ENCODE results near the gene CBR1.
"Not testable (repeated sequence)": the region's sequence is repeated elsewhere in the genome, so short reads cannot be mapped to it uniquely, and the experiment has no call there.

The CBR1 gene

GRCh38 chr21:36082237-36082664 lies 12.4 kb downstream of the CBR1 start:
- no peak for DNase-seq

DNA sequence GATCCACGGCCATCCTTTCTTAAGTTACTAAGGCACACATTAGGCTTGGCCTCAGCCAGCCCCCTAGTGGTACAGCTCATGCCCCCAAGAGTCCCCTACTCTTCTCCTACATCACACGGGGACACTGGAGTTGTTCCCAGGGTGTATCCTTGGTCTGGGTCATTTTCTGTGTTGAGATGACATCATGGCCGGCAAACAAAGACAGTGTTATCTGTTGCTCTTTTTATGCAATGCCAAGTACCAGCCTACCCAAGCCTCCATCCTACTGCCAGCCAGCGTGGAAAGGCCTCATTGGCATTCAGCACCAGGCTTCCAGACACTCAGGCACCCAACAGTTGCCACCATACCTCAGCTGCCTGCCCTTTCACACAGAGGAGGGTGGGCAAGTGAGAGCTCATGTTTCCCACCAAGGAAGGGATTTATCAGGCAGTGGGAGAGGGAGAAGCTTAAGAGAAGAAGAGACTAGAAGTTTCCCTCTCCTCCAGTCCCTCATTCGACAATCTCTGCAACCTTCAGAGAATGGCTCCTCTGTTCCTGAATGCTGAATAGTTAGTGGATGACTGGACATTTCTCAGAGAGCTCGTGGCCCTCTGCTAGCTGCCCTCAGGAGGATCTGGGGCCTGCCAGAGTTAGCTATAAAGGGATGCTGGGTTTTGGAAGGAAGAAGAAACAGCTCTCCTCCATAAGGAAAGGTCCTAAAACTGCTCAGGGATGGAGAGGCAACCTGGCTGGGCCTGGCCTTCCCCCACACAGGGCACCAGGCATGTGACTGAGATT lies 17.7 kb downstream of the CBR1 start:
- DNase-seq = no peak

GRCh38 chr21:36089946-36090345 lies 20.1 kb downstream of the CBR1 start:
- no peak for DNase-seq

DNA sequence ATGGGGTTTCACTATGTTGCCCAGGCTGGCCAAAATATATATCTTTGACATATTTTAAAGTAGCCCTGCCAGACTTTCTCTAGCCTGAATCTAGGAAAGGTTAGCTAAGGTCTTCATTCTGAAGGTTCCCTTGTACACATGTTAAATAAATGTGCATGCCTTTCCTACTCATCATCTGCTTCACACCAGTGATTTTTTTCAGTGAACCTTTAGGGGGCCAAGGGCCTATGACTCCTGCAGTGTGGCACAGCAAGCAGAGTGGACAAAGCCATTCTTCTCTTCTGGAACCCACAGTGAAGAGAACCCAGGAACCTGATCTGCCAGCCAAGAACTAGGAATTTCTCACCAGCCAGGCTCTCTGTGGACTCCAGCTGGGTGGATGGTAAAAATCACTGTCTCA lies 22.9 kb downstream of the CBR1 start:
- no peak for DNase-seq

GRCh38 chr21:36093512-36093911 lies 23.7 kb downstream of the CBR1 start:
- no peak for DNase-seq

- no peak for DNase-seq
Observed at GRCh38 chr21:36096398-36097290, 26.8 kb downstream of the CBR1 start.

DNA sequence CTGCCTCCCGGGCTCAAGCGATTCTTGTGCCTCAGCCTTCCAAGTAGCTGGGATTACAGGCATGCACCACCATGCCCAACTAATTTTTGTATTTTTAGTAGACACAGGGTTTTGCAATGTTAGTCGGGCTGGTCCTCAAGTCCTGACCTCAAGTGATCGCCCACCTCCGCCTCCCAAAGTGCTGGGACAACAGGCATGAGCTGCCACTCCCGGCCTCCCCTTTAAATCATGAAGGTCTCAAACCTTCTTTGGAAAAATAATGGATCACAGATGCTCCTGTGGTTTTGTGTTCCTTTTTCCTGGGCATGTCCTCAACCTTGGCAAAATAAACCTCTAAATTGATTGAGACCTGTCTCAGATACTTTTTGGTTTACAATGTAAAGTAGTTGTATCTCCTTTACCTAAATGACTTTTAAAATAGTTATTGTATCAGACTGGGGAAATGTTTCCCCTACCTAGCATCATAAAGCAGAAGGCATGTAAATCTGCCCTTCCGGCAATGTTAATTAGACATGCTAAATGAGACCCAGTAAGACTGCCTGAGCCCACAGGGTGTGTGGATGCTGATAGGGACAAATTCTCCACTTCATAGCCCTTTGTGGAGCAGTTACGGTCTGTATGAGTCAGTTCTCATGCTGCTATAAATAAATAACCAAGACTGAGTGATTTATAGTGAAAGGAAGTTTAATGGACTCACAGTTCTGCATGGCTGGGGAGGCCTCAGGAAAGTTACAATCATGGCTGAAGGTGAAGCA lies 27.8 kb downstream of the CBR1 start:
- DNase-seq = no peak

DNA sequence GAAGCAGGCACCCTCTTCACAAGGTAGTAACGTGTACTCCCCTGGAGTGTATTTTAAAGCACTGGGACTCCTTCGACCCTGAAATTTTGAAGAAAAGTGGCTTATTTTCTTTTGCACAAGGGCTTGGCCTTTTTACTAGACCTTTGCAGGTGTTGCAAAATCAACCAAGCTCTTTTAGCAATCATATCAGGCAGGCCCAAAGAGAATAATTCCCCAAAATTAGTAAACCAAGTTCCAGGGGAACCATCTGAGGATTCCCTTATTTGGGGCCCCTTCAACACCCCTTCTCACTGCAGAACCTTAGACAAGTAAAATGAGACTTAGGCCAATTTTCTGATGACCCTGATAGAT lies 28.3 kb downstream of the CBR1 start:
- DNase-seq = no peak

DNA sequence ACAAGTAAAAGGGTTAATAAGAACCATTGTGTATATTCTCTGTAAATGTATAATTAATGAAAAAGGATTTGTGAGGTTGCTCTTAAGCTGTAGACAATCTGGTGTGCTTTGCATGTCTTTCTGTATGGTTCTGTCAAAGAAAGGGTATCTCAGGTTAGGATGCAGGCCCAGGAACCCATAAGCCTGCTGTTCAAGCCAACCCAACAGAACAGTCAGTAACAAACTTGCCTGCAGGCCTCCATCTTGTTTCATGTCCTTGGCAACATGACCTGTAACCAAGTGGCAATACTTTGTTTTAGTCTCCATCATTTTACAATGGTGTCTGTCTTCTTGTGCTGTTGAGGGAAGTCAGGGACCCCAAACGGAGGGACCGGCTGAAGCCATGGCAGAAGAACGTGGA lies 29.2 kb downstream of the CBR1 start:
- DNase-seq = no peak

- not testable (repeated sequence) for DNase-seq
Observed at GRCh38 chr21:36099695-36100211, 29.9 kb downstream of the CBR1 start.

DNA sequence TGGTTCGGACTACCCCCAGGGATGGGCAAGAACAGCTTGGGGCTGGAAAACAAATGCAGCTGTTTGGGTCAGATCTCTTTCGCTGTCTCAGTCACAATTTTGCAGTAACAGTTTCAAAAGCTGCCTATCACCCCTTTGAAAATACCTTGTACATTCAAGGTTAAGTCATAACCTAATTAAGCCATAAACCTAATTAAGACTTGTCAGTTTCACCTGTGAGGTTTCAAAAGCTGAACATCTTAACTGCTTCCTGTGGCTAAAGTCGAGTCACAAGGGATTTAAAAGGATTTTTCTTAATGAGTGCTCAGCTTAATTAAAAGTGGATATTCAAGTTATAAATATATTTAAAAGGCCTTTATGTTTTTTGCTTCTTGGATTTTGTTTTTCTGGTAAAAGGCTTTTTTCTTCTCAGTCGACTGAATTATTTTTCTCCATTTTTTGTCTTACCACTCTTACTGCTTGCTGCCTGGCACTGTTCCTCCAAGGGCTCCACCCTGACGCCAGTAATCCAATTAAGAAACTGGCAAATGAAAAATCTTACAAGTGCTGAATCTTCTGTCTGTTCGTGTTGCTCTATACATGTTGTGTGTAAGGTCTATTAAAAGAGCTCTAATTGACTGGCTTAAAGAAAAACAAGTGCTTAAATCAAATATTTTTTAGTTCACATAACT lies 31.3 kb downstream of the CBR1 start:
- DNase-seq = no peak

DNA sequence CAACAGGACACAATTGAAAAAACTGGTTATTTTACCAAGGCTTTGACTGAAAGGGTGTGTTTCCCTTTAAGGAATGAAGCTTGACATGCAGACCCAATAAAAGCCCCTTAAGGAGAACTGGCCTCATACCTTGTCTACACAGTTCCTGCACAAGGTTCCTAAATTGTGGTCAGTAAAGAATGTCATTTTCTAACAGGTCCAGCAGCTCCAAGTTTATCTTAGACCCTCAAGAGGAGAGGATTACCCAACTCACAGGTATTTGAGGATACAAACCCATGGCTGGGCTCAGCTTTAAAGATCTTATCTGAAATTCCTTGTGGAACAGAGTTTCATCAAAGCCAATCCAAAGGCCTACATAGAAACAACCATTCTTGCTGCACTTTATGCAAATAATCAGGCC lies 33.6 kb downstream of the CBR1 start:
- DNase-seq = no peak

DNA sequence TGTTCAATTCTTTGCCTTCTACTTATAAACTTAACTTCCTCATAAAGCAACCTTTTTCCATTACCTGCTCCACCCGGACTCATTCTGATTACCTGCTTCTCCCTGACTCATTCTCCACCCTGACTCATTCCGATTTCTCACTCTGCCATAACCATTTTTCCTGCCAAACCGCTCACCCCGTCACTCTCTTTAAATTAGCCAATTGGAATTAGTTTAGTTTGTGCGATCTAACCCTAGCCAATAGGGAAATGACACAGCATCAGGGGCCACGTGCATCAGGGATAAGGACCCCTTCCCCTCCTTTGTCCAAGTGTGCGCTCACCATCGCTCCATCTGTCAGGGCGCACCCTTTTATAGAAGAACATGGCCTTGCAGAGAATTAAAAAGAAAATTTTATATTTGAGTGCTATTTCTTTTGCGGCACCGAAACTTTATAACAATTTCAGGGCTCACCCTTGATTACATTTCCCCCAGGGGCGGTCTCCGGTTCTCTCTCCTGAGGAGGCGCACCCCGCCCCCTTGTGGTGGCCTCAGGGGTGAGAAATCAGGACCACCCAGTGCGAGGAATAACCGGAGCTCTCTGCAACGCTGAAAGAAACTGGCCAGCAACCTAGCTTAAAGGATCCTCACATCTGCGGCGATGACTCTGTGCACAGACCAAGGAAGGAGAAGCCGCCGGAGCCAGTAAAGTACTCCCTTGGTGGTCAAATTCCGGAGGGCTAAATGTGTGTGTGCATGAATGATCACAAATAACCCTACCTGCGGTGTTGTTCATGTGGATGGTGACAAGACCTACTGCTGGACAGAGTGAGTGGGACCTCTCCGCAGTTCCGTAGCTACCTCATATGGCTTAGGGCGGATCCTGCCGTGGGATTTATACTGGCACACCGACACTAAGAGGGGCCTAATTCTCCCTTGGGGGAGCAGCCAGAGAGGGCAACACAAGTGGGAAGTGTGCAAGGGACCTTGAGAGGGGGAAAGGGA lies 34.8 kb downstream of the CBR1 start:
- DNase-seq = no peak

DNA sequence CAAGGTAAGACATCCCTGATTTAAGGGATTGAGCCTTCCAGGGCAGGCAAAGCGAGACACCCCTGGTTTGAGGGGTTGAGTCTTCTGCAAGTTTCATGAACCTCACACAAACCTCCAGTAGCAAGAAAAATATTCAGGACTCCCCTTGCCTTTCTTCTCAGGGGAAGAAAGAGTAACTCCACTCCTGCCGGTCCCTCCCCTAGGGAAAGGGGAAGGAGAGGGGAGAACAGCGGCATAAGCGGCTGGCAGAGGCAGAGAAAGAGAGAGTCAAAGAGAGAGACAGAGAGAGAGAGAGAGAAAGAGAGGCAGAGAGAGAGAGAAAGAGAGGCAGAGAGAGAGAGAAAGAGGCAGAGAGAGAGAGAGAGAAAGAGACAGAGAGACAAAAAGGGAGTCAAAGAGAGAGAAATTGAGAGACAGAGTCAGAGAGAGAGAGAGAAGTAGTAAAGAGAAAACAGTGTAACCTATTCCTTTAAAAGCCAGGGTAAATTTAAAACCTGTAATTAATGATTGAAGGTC lies 35.6 kb downstream of the CBR1 start:
- DNase-seq = no peak

DNA sequence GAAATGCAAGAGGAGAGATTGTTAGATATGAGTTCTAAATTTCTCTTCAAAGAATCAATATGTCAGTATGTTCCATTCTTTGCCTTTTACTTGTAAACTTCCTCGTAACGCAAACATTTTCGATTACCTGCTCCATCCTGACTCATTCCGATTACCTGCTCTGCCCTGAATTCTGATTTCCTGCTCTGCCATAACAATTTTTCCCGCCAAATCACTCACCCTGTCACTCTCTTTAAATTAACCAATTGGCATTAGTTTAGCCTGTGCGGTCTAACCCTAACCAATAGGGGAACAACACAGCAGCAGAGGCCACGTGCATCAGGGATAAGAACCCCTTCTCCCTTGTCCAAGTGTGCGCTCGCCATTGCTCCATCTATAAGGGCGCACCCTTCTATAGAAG lies 40.0 kb downstream of the CBR1 start:
- no peak for DNase-seq

DNA sequence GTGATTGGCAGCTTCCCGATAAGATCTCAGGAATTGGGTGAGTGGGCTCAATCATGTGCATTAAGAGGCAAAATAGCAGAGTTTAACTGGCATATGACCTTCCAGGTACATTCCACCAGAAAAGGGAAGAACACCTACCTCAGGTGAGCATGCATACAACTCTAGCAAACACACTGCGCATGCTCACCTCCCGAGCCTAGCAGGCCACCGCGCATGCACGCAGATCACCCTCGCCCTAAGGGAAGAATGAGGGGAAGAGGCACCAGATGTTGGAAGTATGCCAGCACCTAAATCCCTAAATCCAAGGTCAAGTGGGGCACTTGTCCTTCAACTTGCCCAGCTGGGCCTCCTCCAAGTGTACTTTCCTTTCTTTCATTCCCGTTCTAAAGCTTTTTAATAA lies 41.4 kb downstream of the CBR1 start:
- DNase-seq = no peak

DNA sequence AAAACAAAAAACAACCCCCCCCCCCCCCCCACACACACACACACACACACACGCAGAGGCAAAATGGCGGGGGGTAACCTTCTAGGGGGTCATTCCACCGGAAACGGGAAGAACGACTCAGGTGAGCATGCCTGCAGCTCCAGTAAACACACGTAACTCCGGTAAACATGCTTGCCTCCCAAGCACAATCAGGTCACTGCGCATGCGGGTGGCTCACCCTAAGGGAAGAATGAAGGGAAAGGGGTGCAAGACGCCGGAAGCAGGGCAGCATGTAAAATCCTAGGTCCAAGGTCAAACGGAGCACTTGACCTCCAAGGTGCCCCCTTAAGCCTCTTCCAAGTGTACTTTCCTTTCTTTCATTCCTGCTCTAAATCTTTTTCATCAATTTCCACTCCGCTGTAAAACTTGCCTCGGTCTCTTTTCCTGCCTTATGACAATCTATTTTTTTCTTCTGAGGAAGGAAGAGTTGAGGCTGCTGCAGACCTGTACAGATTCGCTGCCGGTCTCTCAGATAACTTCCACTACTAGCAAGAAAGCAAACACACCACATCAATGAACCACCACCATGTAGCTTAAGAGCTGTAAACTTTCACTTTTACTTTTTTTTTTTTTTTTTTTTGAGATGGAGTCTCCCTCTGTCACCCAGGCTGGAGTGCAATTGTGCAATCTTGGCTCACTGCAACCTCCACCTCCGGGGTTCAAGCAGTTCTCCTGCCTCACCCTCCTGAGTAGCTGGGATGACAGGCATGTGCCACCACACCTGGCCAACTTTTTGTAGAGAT lies 44.0 kb downstream of the CBR1 start:
- peak; percentile 60 for DNase-seq

- no peak for DNase-seq
Observed at GRCh38 chr21:36115138-36115730, 45.4 kb downstream of the CBR1 start.

DNA sequence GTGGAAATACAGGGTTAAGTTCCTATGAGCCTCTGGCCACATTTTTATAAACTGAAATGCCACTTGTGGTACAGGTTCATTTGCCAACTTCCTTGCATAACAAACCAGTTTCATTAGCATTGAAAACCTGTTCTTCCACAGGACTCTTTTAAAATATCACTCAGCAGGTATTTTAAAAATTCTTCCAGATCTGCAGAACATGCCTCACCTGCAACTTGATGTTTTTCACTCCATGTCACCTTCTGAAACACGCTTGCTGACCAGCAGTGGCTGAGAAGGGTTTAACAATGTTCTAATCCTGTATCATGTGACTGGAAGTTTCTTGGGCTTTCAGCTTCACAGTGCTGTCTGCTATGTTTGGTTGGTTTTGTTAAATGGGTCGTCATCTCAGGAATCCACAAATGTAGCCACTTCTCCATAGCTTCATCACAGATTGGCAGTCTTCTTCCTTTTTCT lies 47.5 kb downstream of the CBR1 start:
- DNase-seq = no peak

Measured in NCI-H2171 (cell line).